ENCODE results near the gene OR10AD1. TPM values are rescaled to one million over a fixed set of nuclear protein-coding genes. Genes with fewer than 3 reads are reported as not detected.
A peak's percentile ranks its signal among the peaks of the same experiment; 100 is the strongest.
"Not testable (repeated sequence)": the region's sequence is repeated elsewhere in the genome, so short reads cannot be mapped to it uniquely, and the experiment has no call there.

Gene OR10AD1
- polyA plus RNA-seq, 1 of the 3 experiments (the other 2 are of a cell fraction) = not detected

- ChIA-PET CTCF (interaction anchor here (1.0 to 4.1 kb wide), 13 partner anchors 8 to 461 kb away, joined by 3 to 18 read pairs (median 5); partner anchors contain the start of gene TMEM106C), POLR2A (interaction anchor here (1.4 to 1.9 kb wide), 3 partner anchors 26 to 51 kb away, joined by 5 to 11 read pairs (median 8); partner anchors contain the start of genes CCDC184, PFKM and SENP1)
- Histone ChIP-seq H3K9me3 (no peaks in the 10 kb centered on the region), H3K27ac (ENCODE audit: low read depth in 2 of 2, low read length in 1 of 2) (peak overlapping the region; percentile 59 to 69; a peak in 1 of 4 replicates), H3K9ac (peak overlapping the region; percentile 61), H3K36me3 (replicated peaks in 1 of 2; ENCODE audit: control insufficient read depth in 1 of 2, insufficient read depth in 2 of 2, low read length in 1 of 2) (peaks cover 4 to 17% of the 10 kb centered on the region in 2 experiments), H3K79me2 (ENCODE audit: insufficient read depth) (peaks cover 22% of the 10 kb centered on the region), H3K27me3 (ENCODE audit: insufficient read depth) (no peaks in the 10 kb centered on the region), H4K20me1 (ENCODE audit: insufficient read depth) (no peaks in the 10 kb centered on the region), H3K4me1 (ENCODE audit: control insufficient read depth in 1 of 2, insufficient read depth in 2 of 2, low read depth in 1 of 2, low read length in 1 of 2) (peaks cover 0 to 8% of the 10 kb centered on the region in 2 experiments; a peak in 2 of 4 replicates), H3K9me2 (no peaks in the 10 kb centered on the region), H3K4me3 (ENCODE audit: low read depth in 2 of 2, low read length in 1 of 2) (peak overlapping the region; percentile 91 to 97), H2AFZ (ENCODE audit: low read depth) (peak overlapping the region; percentile 99; the same call in 1 of the 2 replicates), H3K4me2 (peak overlapping the region; percentile 75), H3F3A (replicated peaks; ENCODE audit: insufficient read depth) (peaks cover 3% of the 10 kb centered on the region)
- WGBS (ENCODE audit: low lambda C conversion rate) = 6% methylated on average over 8 of the region's 8 CpGs
- no peak for DNase-seq
- TF ChIP-seq JUND (IDR thresholded peaks at IDR 0.05) = no peak
Observed at GRCh38 chr12:48156652-48157017, 46.5 kb downstream of the OR10AD1 start.

GRCh38 chr12:48155786-48156185, 47.3 kb downstream of the OR10AD1 start:
- H3K9me2 ChIP-seq; POLR2A ChIA-PET; H3K4me1 ChIP-seq (ENCODE audit: control insufficient read depth in 1 of 2, insufficient read depth in 2 of 2, low read depth in 1 of 2, low read length in 1 of 2); H4K20me1 ChIP-seq (ENCODE audit: insufficient read depth); H3K4me3 ChIP-seq (ENCODE audit: low read depth in 2 of 2, low read length in 1 of 2); H2AFZ ChIP-seq (ENCODE audit: low read depth); H3K27me3 ChIP-seq (ENCODE audit: insufficient read depth); H3K27ac ChIP-seq (ENCODE audit: low read depth in 2 of 2, low read length in 1 of 2); H3F3A ChIP-seq (replicated peaks; ENCODE audit: insufficient read depth); H3K9ac ChIP-seq; DNase-seq; H3K9me3 ChIP-seq: not testable (repeated sequence)
- Histone ChIP-seq H3K4me2 (peak overlapping the region; percentile 75; the same call in 1 of the 2 replicates), H3K36me3 (replicated peaks in 1 of 2; ENCODE audit: control insufficient read depth in 1 of 2, insufficient read depth in 2 of 2, low read length in 1 of 2) (peaks cover 12 to 22% of the 10 kb centered on the region in 2 experiments), H3K79me2 (ENCODE audit: insufficient read depth) (peaks cover 22% of the 10 kb centered on the region)
- WGBS (ENCODE audit: low lambda C conversion rate) = 89% methylated on average over 5 of the region's 5 CpGs
- CTCF ChIA-PET = interaction anchor here (1.5 to 4.1 kb wide), 4 partner anchors 9 to 42 kb away, joined by 3 to 18 read pairs (median 12); no protein-coding TSS in a partner anchor

Other genes starting within 250 kb of the OR10AD1 start
- 133 and 173 TPM in 2 replicates for gene TMEM106C, start 239.7 kb downstream of the OR10AD1 start, polyA plus RNA-seq (2012; rRNA removed)
- gene COL2A1, start 198.8 kb downstream of the OR10AD1 start, polyA plus RNA-seq (2012; rRNA removed) = 0.02 TPM in 1 of 2 replicates, not detected in the other
- gene SENP1, start 97.2 kb downstream of the OR10AD1 start, polyA plus RNA-seq (2012; rRNA removed) = 5.6 and 8.4 TPM in 2 replicates
- 85.0 and 111 TPM in 2 replicates for gene PFKM, start 83.9 kb downstream of the OR10AD1 start, polyA plus RNA-seq (2012; rRNA removed)
- 13.8 and 16.9 TPM in 2 replicates for gene ASB8, start 45.8 kb downstream of the OR10AD1 start, polyA plus RNA-seq (2012; rRNA removed)
- gene CCDC184, start 19.6 kb downstream of the OR10AD1 start, polyA plus RNA-seq (2012; rRNA removed) = 4.2 and 5.8 TPM in 2 replicates
- 1.9 and 2.8 TPM in 2 replicates for gene ZNF641, start 147.6 kb upstream of the OR10AD1 start, polyA plus RNA-seq (2012; rRNA removed)

Data from SK-N-SH (cell line).